Glomerular visceral epithelial cell (primary cell): Measurements from ENCODE around the gene FAM83G.
A peak's percentile ranks its signal among the peaks of the same experiment; 100 is the strongest.

Source experiments
- DNase-seq: peaks from one replicate; pipeline ENCODE4 v3.0.0-alpha.2; 2016; ENCODE audit errors: extremely low spot score

Gene FAM83G

DNA sequence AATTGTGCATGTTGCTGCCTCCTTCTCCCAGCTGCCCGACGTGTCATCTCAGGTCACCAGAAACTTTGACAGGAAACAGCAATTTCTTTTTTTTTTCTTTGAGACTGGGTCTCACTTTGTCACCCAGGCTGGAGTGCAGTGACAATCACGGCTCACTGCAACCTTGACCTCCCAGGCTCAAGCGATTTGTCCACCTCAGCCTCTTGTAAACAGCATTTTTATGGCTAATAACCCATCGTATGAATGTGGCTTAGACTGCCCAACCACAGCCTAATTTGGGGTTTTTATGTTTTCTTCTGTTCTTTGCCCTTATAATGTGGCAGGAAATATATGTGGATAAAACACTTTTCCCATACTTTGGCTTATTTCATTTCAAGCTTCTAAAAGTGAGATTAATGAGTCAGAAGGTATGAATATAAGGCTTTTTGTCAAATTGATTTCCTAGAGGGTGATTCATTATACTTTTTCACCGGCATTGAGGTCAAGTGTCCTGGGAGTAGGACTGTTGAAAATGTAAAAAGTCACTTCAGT lies 83.6 kb downstream of the FAM83G start:
- peak; percentile 32 for DNase-seq

DNA sequence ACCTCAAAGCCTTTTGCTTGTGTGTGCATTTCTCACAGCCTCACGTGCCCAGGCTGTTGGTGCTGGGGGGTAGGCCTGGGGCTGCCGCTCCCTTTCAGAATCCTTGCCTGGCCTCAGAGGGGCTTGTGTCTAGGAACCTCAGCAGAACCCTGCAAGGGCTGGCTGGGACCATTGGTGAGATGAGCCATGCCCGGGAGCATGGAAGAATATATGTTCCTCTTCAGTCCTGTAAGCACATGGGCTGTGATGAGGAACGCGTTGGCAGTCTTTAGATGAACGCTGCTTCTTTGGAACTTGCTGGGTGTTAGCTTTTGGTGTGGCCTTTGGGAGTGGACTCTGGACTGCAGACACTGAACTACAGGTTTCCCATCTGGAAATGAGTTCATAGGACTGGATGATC lies 84.6 kb downstream of the FAM83G start:
- DNase-seq: no peak
